K562 (cell line): ENCODE results near the gene ABCA8. TPM values are rescaled to one million over a fixed set of nuclear protein-coding genes. Genes with fewer than 3 reads are reported as not detected.

Experiments
- ATAC-seq: fragments of 200-7000 bp; cut with Tn5 transposase; 3 replicates; pipeline ENCODE4 v1.9.1; 2020; ENCODE audit warnings: moderate library complexity
- BruUV-seq: library from RNA; stranded (reverse); fragments of 400-500 nt; replicated peaks from 2 replicates; lab custom pipeline; 2021; lab: Mats Ljungman, UMichigan
- CTCF ChIA-PET: fragments of 300-600 bp; formaldehyde crosslinking; extraction: SDS; loops from one replicate; lab custom pipeline; 2021; ENCODE audit warnings: low intra/inter-chr PET ratio; lab: Yijun Ruan, JAX
- POLR2A ChIA-PET: fragments of 300-600, 350-650 bp; sonication (Branson Sonifier 250); formaldehyde crosslinking; extraction: SDS; loops from one replicate; lab custom pipeline; 2021; ENCODE audit warnings: antibody characterized with exemption, inconsistent platforms; lab: Yijun Ruan, JAX
- DNase-seq, 4 experiments: peaks; one replicate each; pipeline versions ENCODE4 v3.0.0 to v3.0.0-alpha.2; 2011 to 2018; ENCODE audit warnings: low spot score in 3 of 4, mixed read lengths in 3 of 4; ENCODE audit errors: extremely low read depth in 1 of 4
- FAIRE-seq: peaks from 2 replicates; lab custom pipeline; 2011; peaks lifted over from hg19 to GRCh38; lab: Jason Lieb, UNC
- H2AFZ ChIP-seq: 2 replicates; pipeline ENCODE4 v1.6.0; 2011; ENCODE audit warnings: low read depth, low read length, control low read depth, inconsistent platforms
- H3K27ac ChIP-seq: fragments of 200-600 bp; 3 replicates; pipeline ENCODE4 v1.8.0; 2011; ENCODE audit warnings: low read depth, mild to moderate bottlenecking, control low read depth, inconsistent platforms, low read length, moderate library complexity, mixed read lengths; ENCODE audit errors: extremely low read depth
- H3K27me3 ChIP-seq, 2 experiments: fragments of 300-600 bp in 1 of 2; 2 replicates in 1 of 2; 3 replicates in 1 of 2; pipeline versions ENCODE4 v1.6.0 to v1.8.0; 2011; ENCODE audit warnings: inconsistent platforms in 2 of 2, low read length in 2 of 2, mild to moderate bottlenecking in 1 of 2, mixed read lengths in 1 of 2, moderate library complexity in 1 of 2; ENCODE audit not compliant: control insufficient read depth in 2 of 2, insufficient read depth in 2 of 2
- H3K36me3 ChIP-seq: fragments of 300-600 bp; 3 replicates; pipeline ENCODE4 v1.8.0; 2011; ENCODE audit warnings: mild to moderate bottlenecking, low read length, inconsistent platforms; ENCODE audit not compliant: control insufficient read depth, insufficient read depth
- H3K4me1 ChIP-seq, 2 experiments: fragments of 200-600 bp in 1 of 2; replicated peaks in 1 of 2; 2 replicates in 1 of 2; 3 replicates in 1 of 2; pipeline versions ENCODE4 v1.5.1 to v1.8.0; 2011; ENCODE audit warnings: inconsistent platforms in 2 of 2, low read length in 2 of 2, mild to moderate bottlenecking in 1 of 2, mixed read lengths in 1 of 2, moderate library complexity in 1 of 2; ENCODE audit not compliant: control insufficient read depth in 2 of 2, insufficient read depth in 2 of 2
- H3K4me2 ChIP-seq: 2 replicates; pipeline ENCODE4 v1.6.1; 2011; ENCODE audit warnings: low read length, control low read depth, inconsistent platforms, mixed read lengths; ENCODE audit not compliant: insufficient read depth
- H3K4me3 ChIP-seq: fragments of 200-600 bp; sonication (generic), shearing (Covaris generic); 2 replicates; pipeline ENCODE4 v1.5.1; 2016; ENCODE audit warnings: control low read depth, inconsistent platforms
- H3K79me2 ChIP-seq: fragments of 200-600 bp; 3 replicates; pipeline ENCODE4 v1.8.0; 2011; ENCODE audit warnings: low read length, inconsistent platforms; ENCODE audit not compliant: control insufficient read depth, insufficient read depth
- H3K9ac ChIP-seq, 2 experiments: 2 replicates each; pipeline versions ENCODE4 v1.6.0 to v1.6.1; 2011; ENCODE audit warnings: low read depth in 2 of 2, low read length in 2 of 2, control low read depth in 1 of 2, inconsistent platforms in 1 of 2, mild to moderate bottlenecking in 1 of 2, mixed read lengths in 1 of 2; ENCODE audit not compliant: insufficient read depth in 1 of 2
- H3K9me1 ChIP-seq: one replicate; pipeline ENCODE4 v1.6.0; 2011; ENCODE audit warnings: inconsistent platforms, mild to moderate bottlenecking, low read length, moderate library complexity; ENCODE audit not compliant: control insufficient read depth, insufficient read depth
- H3K9me3 ChIP-seq: replicated peaks from 2 replicates; pipeline ENCODE4 v1.5.1; 2011; ENCODE audit warnings: low read depth, low read length, inconsistent platforms; ENCODE audit not compliant: control insufficient read depth, insufficient read depth
- H4K20me1 ChIP-seq: replicated peaks from 2 replicates; pipeline ENCODE4 v1.6.1; 2011; ENCODE audit warnings: low read length, inconsistent platforms, mixed read lengths; ENCODE audit not compliant: control insufficient read depth, insufficient read depth
- ARID4B ChIP-seq: sonication (generic); formaldehyde crosslinking; IDR thresholded peaks from 2 replicates; pipeline ENCODE4 v1.8.0; 2022; ENCODE audit warnings: mild to moderate bottlenecking, missing genetic modification reagents
- CC2D1A ChIP-seq: fragments of 450-650 bp; IDR thresholded peaks from 2 replicates; pipeline ENCODE4 v1.6.1; 2017; ENCODE audit warnings: mild to moderate bottlenecking
- EP300 ChIP-seq: IDR thresholded peaks from 2 replicates; pipeline ENCODE4 v1.6.1; 2012; ENCODE audit warnings: low read length, improper control_type of control experiment
- GABPA ChIP-seq: fragments of 200-800 bp; sonication (Bioruptor generic); conservative IDR thresholded peaks from 2 replicates; pipeline ENCODE4 v1.6.1; 2016; ENCODE audit warnings: low read depth, missing genetic modification characterization, missing compliant biosample characterization
- ILK ChIP-seq: fragments of 450-650 bp; IDR thresholded peaks from 2 replicates; pipeline ENCODE4 v1.6.1; 2016; ENCODE audit warnings: missing genetic modification characterization, low read depth, mild to moderate bottlenecking, missing compliant biosample characterization, moderate library complexity, borderline replicate concordance
- MCM5 ChIP-seq: fragments of 450-650 bp; IDR thresholded peaks from 2 replicates; pipeline ENCODE4 v1.6.1; 2016; ENCODE audit warnings: low read depth
- ZNF165 ChIP-seq: fragments of 250-450 bp; sonication (Bioruptor Pico); IDR thresholded peaks from 2 replicates; pipeline ENCODE4 v1.4.0; 2020; ENCODE audit warnings: borderline replicate concordance
- ZNF24 ChIP-seq: fragments of 450-650 bp; IDR thresholded peaks from 2 replicates; pipeline ENCODE4 v1.6.1; 2016
- ZNF584 ChIP-seq: fragments of 200-800 bp; sonication (Bioruptor generic); IDR thresholded peaks from 2 replicates; pipeline ENCODE4 v1.6.1; 2016; ENCODE audit warnings: low read depth, mild to moderate bottlenecking, missing genetic modification characterization, missing compliant biosample characterization
- WGBS: fragments of 100-300 bp; shearing (Covaris generic); methylation state at CpG from one replicate; pipeline ENCODE4 v1.1.6; 2016; ENCODE audit warnings: low coverage, mixed read lengths; ENCODE audit not compliant: insufficient coverage; ENCODE audit errors: missing lambda C conversion rate; 5-methylcytosine and 5-hydroxymethylcytosine counted together
- in situ Hi-C: fragments of 300-500 bp; cut with MboI; formaldehyde crosslinking; loops from 4 replicates; pipeline ENCODE4 v1.15.0; 2018; ENCODE audit warnings: inconsistent platforms, mixed read lengths
- intact Hi-C: fragments of 100-400 bp; cut with micrococcal nuclease; formaldehyde crosslinking; loops from 2 replicates; pipeline ENCODE4 v1.14.2; 2022
- polyA plus RNA-seq, 8 experiments: library from polyadenylated mRNA; depleted of rRNA in 4 of 8; stranded (reverse) in 5 of 8; unstranded in 3 of 8; fragments of >200 nt; fragmentation: Nextera tagmentation in 2 of 8; fragmentation: Illumina TruSeq in 1 of 8; extraction: Ambion mirVana in 2 of 8; extraction: Trizol in 1 of 8; gene quantifications; 2 replicates each; pipeline versions ENCODE4 v1.2.1 to v1.2.3, GENCODE V29; 2011 to 2014; ENCODE audit warnings: inconsistent platforms in 1 of 8, missing spikeins in 1 of 8
- total RNA-seq, 7 experiments: library from RNA; depleted of rRNA in 6 of 7; stranded (reverse); fragments of >200 nt in 6 of 7; fragmentation: Illumina TruSeq in 2 of 7; extraction: Trizol in 2 of 7; gene quantifications; 2 replicates each; pipeline versions ENCODE4 v1.2.1 to v1.2.3, GENCODE V29; 2011 to 2021; ENCODE audit warnings: low replicate concordance in 1 of 7
- TF ChIP-seq, protein P1 (sequence below): fragments of 200-800 bp; sonication (Bioruptor generic); IDR thresholded peaks from 2 replicates; pipeline ENCODE4 v1.6.1; 2017; ENCODE audit warnings: missing genetic modification characterization, missing compliant biosample characterization

ABCA8 gene
- total and polyA plus RNA-seq, 9 of the 15 experiments (the other 6 are each of a cell fraction or from before 2014, with no cell fraction given), result 1.8 to 13.2 (median 12.0) TPM

DNA sequence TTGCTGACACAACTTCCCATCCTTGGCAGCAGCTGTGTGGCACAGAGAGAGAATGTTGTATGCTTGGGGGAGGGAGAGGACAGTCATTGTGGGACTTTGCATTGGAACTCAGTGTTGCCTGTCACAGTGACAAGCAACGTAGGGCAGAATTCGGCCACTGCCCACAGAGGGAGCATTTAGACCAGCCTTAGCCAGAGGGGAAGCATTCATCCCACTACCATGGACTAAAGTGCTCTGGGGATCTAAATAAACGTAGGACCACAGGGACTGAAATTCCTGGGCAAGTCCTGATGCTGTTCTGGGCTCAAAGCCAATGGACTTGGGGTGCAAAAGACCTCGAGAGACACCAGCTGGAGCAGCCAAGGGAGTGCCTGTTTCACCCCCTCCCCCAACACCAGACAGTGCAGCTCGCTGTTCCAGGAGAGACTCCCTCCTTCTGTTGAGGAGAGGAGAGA is 44.9 kb downstream of the ABCA8 start:
- no peak overlapping the region for H2AFZ ChIP-seq
- H3K27ac ChIP-seq, result no peak overlapping the region
- TF ChIP-seq ZNF584 (CRISPR knock-in tag), result no peak
- TF ChIP-seq, protein P1, sequence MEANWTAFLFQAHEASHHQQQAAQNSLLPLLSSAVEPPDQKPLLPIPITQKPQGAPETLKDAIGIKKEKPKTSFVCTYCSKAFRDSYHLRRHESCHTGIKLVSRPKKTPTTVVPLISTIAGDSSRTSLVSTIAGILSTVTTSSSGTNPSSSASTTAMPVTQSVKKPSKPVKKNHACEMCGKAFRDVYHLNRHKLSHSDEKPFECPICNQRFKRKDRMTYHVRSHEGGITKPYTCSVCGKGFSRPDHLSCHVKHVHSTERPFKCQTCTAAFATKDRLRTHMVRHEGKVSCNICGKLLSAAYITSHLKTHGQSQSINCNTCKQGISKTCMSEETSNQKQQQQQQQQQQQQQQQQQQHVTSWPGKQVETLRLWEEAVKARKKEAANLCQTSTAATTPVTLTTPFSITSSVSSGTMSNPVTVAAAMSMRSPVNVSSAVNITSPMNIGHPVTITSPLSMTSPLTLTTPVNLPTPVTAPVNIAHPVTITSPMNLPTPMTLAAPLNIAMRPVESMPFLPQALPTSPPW (CRISPR knock-in tag), result no peak
- TF ChIP-seq, all 486 proteins: peak for 0
- no peak for FAIRE-seq
- Histone ChIP-seq H4K20me1 (no peaks in the 10 kb centered on the region), H3K4me1 (peaks cover 0 to 10% of the 10 kb centered on the region in 2 experiments; a peak in 3 of 5 replicates), H3K4me3 (no peak overlapping the region), H3K9ac (no peak overlapping the region), H3K4me2 (no peak overlapping the region), H3K9me1 (no peaks in the 10 kb centered on the region), H3K9me3 (no peaks in the 10 kb centered on the region), H3K36me3 (peaks cover 2% of the 10 kb centered on the region; the same call in 1 of the 3 replicates), H3K27me3 (no peaks in the 10 kb centered on the region), H3K79me2 (no peaks in the 10 kb centered on the region)
- CTCF ChIA-PET, result no interaction called here
- WGBS, result 40% methylated on average over 5 of the region's 5 CpGs
- no TSS peak for BruUV-seq
- intact Hi-C loops (no loop called here), in situ Hi-C loops (no loop called here)
- no peak; the same call in 2 of the 3 replicates for ATAC-seq
- DNase-seq, result peak in 1 of 4 experiments; percentile 3
- POLR2A ChIA-PET, result no interaction called here

GRCh38 chr17:68909066-68909465 is 46.1 kb downstream of the ABCA8 start:
- POLR2A ChIA-PET, result interaction anchor here (0.5 to 0.8 kb wide), 2 partner anchors 15 to 757 kb away, joined by 3 to 4 read pairs; no protein-coding TSS in a partner anchor
- TF ChIP-seq CC2D1A (no peak), ILK (tag) (no peak), ZNF24 (no peak), MCM5 (no peak), GABPA (tag) (peak; percentile 43; the same call in 1 of the 2 replicates), EP300 (no peak), ARID4B (CRISPR knock-in tag) (no peak), ZNF165 (CRISPR knock-in tag) (no peak)

More at GRCh38 chr17:68909066-68909465, 46.1 kb downstream of the ABCA8 start:
- H3K27me3 ChIP-seq, result no peaks in the 10 kb centered on the region
- no peak overlapping the region for H3K9ac ChIP-seq
- FAIRE-seq (peak; percentile 59), DNase-seq (peak in 2 of 4 experiments; percentile 8 to 51), ATAC-seq (peak; percentile 81)
- CTCF ChIA-PET, result no interaction called here
- H3K4me2 ChIP-seq, result no peak overlapping the region
- H3K27ac ChIP-seq, result peak overlapping the region; percentile 87; the same call in 2 of the 3 replicates
- H3K4me1 ChIP-seq, result peaks cover 0 to 10% of the 10 kb centered on the region in 2 experiments; a peak in 3 of 5 replicates
- in situ Hi-C loops, result no loop called here
- no peak overlapping the region for H3K4me3 ChIP-seq
- H2AFZ ChIP-seq, result peak overlapping the region; percentile 86
- 45% methylated on average over 1 of the region's 1 CpG for WGBS
- BruUV-seq, result no TSS peak
- no peaks in the 10 kb centered on the region for H3K9me3 ChIP-seq
- H4K20me1 ChIP-seq, result no peaks in the 10 kb centered on the region
- no peaks in the 10 kb centered on the region for H3K9me1 ChIP-seq
- H3K79me2 ChIP-seq, result no peaks in the 10 kb centered on the region
- intact Hi-C loops, result loop anchor here (5.0 kb wide), 1 partner anchor 132 kb away; no protein-coding TSS in a partner anchor
- peaks cover 2% of the 10 kb centered on the region; the same call in 1 of the 3 replicates for H3K36me3 ChIP-seq
